Transverse colon (tissue), 4 donors: ENCODE data around the gene LRRC37A3. TPM values are rescaled to one million over a fixed set of nuclear protein-coding genes. Genes with fewer than 3 reads are reported as not detected.
A peak's percentile ranks its signal among the peaks of the same experiment; 100 is the strongest.
"Not testable (repeated sequence)": the region's sequence is repeated elsewhere in the genome, so short reads cannot be mapped to it uniquely, and the experiment has no call there.

Experiments
- DNase-seq: peaks from one replicate; pipeline ENCODE4 v3.0.0-alpha.2; 2019
- H3K27ac ChIP-seq, 4 donors: fragments of 200-600 bp; sonication (generic); 2 replicates each; pipeline ENCODE4 v1.5.1; 2016 to 2018; ENCODE audit warnings: inconsistent platforms in 4 of 4
- H3K27me3 ChIP-seq: fragments of 200-600 bp; sonication (generic); 2 replicates; pipeline ENCODE4 v1.5.1; 2017; ENCODE audit warnings: inconsistent platforms
- H3K36me3 ChIP-seq, 4 donors: fragments of 200-600 bp; sonication (generic); 2 replicates each; pipeline ENCODE4 v1.5.1; 2017 to 2019; ENCODE audit warnings: inconsistent platforms in 4 of 4
- H3K4me1 ChIP-seq, 4 donors: fragments of 200-600 bp; sonication (generic); 2 replicates each; pipeline ENCODE4 v1.5.1; 2017 to 2020; ENCODE audit warnings: inconsistent platforms in 4 of 4
- H3K4me3 ChIP-seq, 4 donors: fragments of 200-600 bp; sonication (generic); 1 replicate in 1 of 4; 2 replicates in 3 of 4; pipeline versions ENCODE4 v1.5.1 to v1.6.1; 2017 to 2019; ENCODE audit warnings: inconsistent platforms in 4 of 4
- H3K9me3 ChIP-seq, 2 donors: fragments of 200-600 bp; sonication (generic); 2 replicates each; pipeline ENCODE4 v1.5.1; 2017 to 2019; ENCODE audit warnings: inconsistent platforms in 2 of 2
- POLR2AphosphoS5 ChIP-seq, 3 donors: sonication (generic); formaldehyde crosslinking; IDR thresholded peaks; one replicate each; pipeline ENCODE4 v1.6.1; 2016; ENCODE audit warnings: antibody characterized with exemption in 3 of 3
- WGBS, 2 donors: methylation state at CpG; one replicate each; pipeline ENCODE4 v1.1.5; 2018; ENCODE audit warnings: low coverage in 1 of 2; 5-methylcytosine and 5-hydroxymethylcytosine counted together
- in situ Hi-C, 4 donors: fragments of 200-750 bp; cut with MboI; loops; one replicate each; pipeline versions ENCODE4 v1.15.0 to v1.15.1; 2017; ENCODE audit warnings: low sequenced_read_pairs in 3 of 4, low pct_ligation_motif_present in 1 of 4, low pct_unique_long_range_greater_than_20kb in 1 of 4
- intact Hi-C: fragments of 100-400 bp; cut with DNase I; formaldehyde crosslinking; loops from one replicate; pipeline ENCODE4 v1.15.1; 2023; ENCODE audit warnings: low total_unique reads
- small RNA-seq, 4 donors: library from RNA; depleted of rRNA; stranded (forward); fragments of <200 nt; gene quantifications; one replicate each; pipeline ENCODE3, GENCODE V24; 2016
- total RNA-seq, 4 donors: library from RNA; depleted of rRNA; stranded (reverse); fragments of >200 nt; gene quantifications; one replicate each; pipeline ENCODE4 v1.1.0, GENCODE V29; 2016

Gene LRRC37A3
- total RNA-seq, 4 donors from 2014 or later = 0.37 to 5.2 (median 4.7) TPM

GRCh38 chr17:64808178-64808977, 110.9 kb downstream of the LRRC37A3 start:
- TF ChIP-seq POLR2AphosphoS5 (IDR thresholded peaks at IDR 0.05) = peak in 2 of 3 donors; percentile 56 to 61
- peak; percentile 82 for DNase-seq
- H3K36me3 ChIP-seq, in situ Hi-C loops, H3K9me3 ChIP-seq, H3K4me3 ChIP-seq, H3K27me3 ChIP-seq, intact Hi-C loops: not testable (repeated sequence)
- WGBS, 2 donors = 42% methylated on average over 6 of the region's 9 CpGs; no CpG with 5 or more reads in 1 of the 2 donors
- Histone ChIP-seq H3K27ac (peak overlapping the region; percentile 70 to 75 (median 72)), H3K4me1 (peaks cover 0 to 15% (median 2%) of the 10 kb centered on the region in 4 donors)

Small RNAs within 50 kb of the gene (small RNA-seq; reads per million reads assigned to genes)
- gene AC037487.3 (0 reads per million in 4 donors), gene AC103810.6 (0 reads per million in 4 donors), gene AC103810.7 (0 reads per million in 4 donors), gene RDM1P4 (0 reads per million in 4 donors), gene RN7SL404P (0 reads per million in 4 donors), gene RNU7-115P (0 reads per million in 4 donors)

Other genes with a start within 250 kb of the LRRC37A3 start
- gene GNA13, start 137.3 kb upstream of the LRRC37A3 start, total RNA-seq = 10 to 100 TPM; 37.8 to 89.4 (median 76.4) TPM
- gene RGS9, start 217.9 kb upstream of the LRRC37A3 start, total RNA-seq = 10 to 100 TPM in 1 of 4 donors, 1 to 10 TPM in 2, not detected in 1; 2.6 to 10.6 (median 7.8) TPM